ENCODE results near the gene GJC2. TPM values are rescaled to one million over a fixed set of nuclear protein-coding genes. Genes with fewer than 3 reads are reported as not detected.

Gene GJC2
- total RNA-seq, 3 donors from 2014 or later, result 1.3 TPM

- Histone ChIP-seq H3K36me3 (no peaks in the 10 kb centered on the region), H3K9me3 (no peaks in the 10 kb centered on the region), H3K4me1 (peaks cover 18 to 29% of the 10 kb centered on the region in 2 donors), H3K27ac (peak within 1 kb of the TSS; percentile 90 to 98), H3K4me3 (peak within 1 kb of the TSS; percentile 64 to 95 (median 87)), H3K27me3 (no peaks in the 10 kb centered on the region)
- intact Hi-C loops (cut with DNase I; ENCODE audit: low total_unique reads), result loop anchor here (2.0 kb wide), 1 partner anchor 25 kb away; the partner anchor contains the start of gene IBA57
- peak; percentile 100 for DNase-seq (ENCODE audit: low spot score in 2 of 2)
- peak; percentile 73 to 94 (median 83) for TF ChIP-seq POLR2AphosphoS5 (IDR thresholded peaks at IDR 0.05)
- peak in 2 of 3 donors; percentile 16 to 22 for TF ChIP-seq CTCF (IDR thresholded peaks at IDR 0.05)
- peak; percentile 80 for TF ChIP-seq POLR2A (IDR thresholded peaks at IDR 0.05)
Measured at GRCh38 chr1:228139931-228140723, 9.6 kb upstream of the GJC2 start, which contains the start of gene GUK1. TSS of gene GUK1 (plus strand) at chr1:228140279. CDS start at chr1:228140303, 24 bp downstream.

GRCh38 chr1:228140724-228141225 lies 9.0 kb upstream of the GJC2 start:
- intact Hi-C loops (cut with DNase I; ENCODE audit: low total_unique reads), result no loop called here
- H3K4me1 ChIP-seq, result peaks cover 18 to 29% of the 10 kb centered on the region in 2 donors
- no peak for DNase-seq (ENCODE audit: low spot score in 2 of 2)

GRCh38 chr1:228141226-228142044 lies 8.3 kb upstream of the GJC2 start:
- intact Hi-C loops (cut with DNase I; ENCODE audit: low total_unique reads), result no loop called here
- H3K36me3 ChIP-seq, result no peaks in the 10 kb centered on the region
- TF ChIP-seq POLR2A (IDR thresholded peaks at IDR 0.05), result no peak
- TF ChIP-seq CTCF (IDR thresholded peaks at IDR 0.05), result no peak
- peak in 1 of 3 donors; percentile 30 for TF ChIP-seq POLR2AphosphoS5 (IDR thresholded peaks at IDR 0.05)
- H3K4me1 ChIP-seq, result peaks cover 18 to 29% of the 10 kb centered on the region in 2 donors
- peak overlapping the region; percentile 90 to 98 for H3K27ac ChIP-seq
- no peaks in the 10 kb centered on the region for H3K9me3 ChIP-seq
- DNase-seq (ENCODE audit: low spot score in 2 of 2), result peak in 1 of 2 donors; percentile 79
- H3K27me3 ChIP-seq, result no peaks in the 10 kb centered on the region
- peak overlapping the region; percentile 64 to 95 (median 87) for H3K4me3 ChIP-seq

More at GRCh38 chr1:228140724-228141225, 9.0 kb upstream of the GJC2 start:
- no peak for TF ChIP-seq CTCF (IDR thresholded peaks at IDR 0.05)
- TF ChIP-seq POLR2A (IDR thresholded peaks at IDR 0.05), result no peak
- no peak for TF ChIP-seq POLR2AphosphoS5 (IDR thresholded peaks at IDR 0.05)
- no peaks in the 10 kb centered on the region for H3K36me3 ChIP-seq
- peak overlapping the region; percentile 90 to 98 for H3K27ac ChIP-seq
- H3K9me3 ChIP-seq, result no peaks in the 10 kb centered on the region
- peak overlapping the region; percentile 64 to 95 (median 87) for H3K4me3 ChIP-seq
- H3K27me3 ChIP-seq, result no peaks in the 10 kb centered on the region

GRCh38 chr1:228142155-228142691 lies 7.5 kb upstream of the GJC2 start:
- no peaks in the 10 kb centered on the region for H3K36me3 ChIP-seq
- DNase-seq (ENCODE audit: low spot score in 2 of 2), result no peak
- H3K27me3 ChIP-seq, result no peaks in the 10 kb centered on the region
- H3K4me3 ChIP-seq, result peak overlapping the region; percentile 64 to 95 (median 87)
- H3K27ac ChIP-seq, result peak overlapping the region; percentile 90 to 98
- H3K4me1 ChIP-seq, result peaks cover 18 to 29% of the 10 kb centered on the region in 2 donors
- H3K9me3 ChIP-seq, result no peaks in the 10 kb centered on the region
- intact Hi-C loops (cut with DNase I; ENCODE audit: low total_unique reads), result no loop called here
- TF ChIP-seq POLR2AphosphoS5 (IDR thresholded peaks at IDR 0.05) (no peak), POLR2A (IDR thresholded peaks at IDR 0.05) (no peak), CTCF (IDR thresholded peaks at IDR 0.05) (no peak)

Data from breast epithelium (tissue), 4 donors.